NCI-H128 (cell line): ENCODE data around the gene SOX15.

Experiments
- DNase-seq: peaks from one replicate; lab custom pipeline; 2025; ENCODE audit not compliant: unreplicated experiment; lab: John Stamatoyannopoulos, UW

The SOX15 gene

DNA sequence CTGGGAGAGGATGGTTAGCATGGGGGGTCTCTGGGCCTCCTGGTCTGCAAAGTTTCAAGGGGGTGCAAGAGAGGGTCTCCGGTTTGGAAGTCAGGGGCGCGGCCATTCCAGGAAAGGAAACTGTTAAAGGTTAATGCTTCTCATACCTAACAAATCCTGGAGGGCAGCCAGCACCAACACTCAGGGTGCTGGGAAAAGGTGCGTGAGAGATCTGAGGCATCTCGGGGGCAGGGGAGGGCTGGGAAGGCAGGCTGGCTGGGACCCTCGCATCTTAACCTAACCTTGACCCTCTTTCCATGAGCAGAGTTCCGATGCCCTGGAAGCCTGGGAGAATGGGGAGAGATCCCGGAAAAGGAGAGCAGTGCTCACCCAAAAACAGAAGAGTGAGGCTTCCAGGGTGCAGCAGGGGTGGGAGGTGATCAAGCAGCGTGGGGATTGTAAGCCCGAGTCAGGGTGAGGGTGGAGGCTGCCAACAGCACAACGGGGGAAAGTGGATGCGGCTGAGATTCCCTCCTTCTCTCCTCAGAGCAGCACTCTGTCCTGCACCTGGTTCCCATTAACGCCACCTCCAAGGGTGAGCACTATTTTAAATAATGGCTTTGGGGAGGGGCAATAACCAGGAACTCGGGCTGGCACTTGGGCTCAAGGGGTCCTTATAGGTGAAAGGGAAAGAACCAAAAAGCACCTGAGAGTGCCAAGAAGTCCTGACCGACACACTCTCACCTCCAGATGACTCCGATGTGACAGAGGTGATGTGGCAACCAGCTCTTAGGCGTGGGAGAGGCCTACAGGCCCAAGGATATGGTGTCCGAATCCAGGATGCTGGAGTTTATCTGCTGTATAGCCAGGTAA is 30.3 kb downstream of the SOX15 start:
- no peak for DNase-seq

GRCh38 chr17:7558544-7559319 is 31.2 kb downstream of the SOX15 start, which contains the start of gene TNFSF13:
Gene TNFSF13, plus strand, starts transcription at chr17:7558750. Its CDS starts 290 bp downstream, at chr17:7559040.
- DNase-seq = no peak

DNA sequence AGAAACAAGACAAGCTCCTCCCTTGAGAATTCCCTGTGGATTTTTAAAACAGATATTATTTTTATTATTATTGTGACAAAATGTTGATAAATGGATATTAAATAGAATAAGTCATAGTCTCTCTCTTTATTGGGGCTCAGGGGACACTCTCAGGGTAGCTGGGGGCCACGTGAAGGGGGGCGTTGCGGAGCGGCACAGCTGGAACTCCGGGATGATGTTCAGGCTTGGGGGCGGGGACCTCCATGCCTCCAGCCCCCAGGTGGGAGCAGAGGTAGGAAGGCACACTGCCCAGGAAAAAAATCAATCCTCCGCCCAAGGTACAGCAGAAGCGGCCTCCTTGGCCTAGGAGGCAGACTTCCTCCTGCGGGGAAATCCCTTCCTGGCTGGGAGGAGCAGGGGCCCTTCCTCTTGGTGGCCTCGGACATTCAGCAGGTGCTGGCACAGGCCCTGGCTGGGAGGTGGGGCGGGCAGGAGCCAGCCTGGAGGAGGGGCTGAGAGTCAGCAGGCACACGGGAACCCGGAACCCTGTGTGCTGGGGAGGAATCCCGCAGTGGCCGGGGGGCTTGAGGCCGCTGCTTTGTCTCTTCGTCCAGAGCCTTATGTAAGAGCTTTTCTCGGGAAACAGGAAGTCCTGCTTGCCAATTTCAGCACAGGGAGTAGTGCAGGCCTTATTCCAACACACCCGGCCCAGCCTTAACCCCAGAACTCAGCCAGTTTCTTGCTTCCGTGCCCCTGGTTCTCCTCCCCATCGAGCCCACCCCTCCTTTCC is 31.9 kb downstream of the SOX15 start:
- no peak for DNase-seq

DNA sequence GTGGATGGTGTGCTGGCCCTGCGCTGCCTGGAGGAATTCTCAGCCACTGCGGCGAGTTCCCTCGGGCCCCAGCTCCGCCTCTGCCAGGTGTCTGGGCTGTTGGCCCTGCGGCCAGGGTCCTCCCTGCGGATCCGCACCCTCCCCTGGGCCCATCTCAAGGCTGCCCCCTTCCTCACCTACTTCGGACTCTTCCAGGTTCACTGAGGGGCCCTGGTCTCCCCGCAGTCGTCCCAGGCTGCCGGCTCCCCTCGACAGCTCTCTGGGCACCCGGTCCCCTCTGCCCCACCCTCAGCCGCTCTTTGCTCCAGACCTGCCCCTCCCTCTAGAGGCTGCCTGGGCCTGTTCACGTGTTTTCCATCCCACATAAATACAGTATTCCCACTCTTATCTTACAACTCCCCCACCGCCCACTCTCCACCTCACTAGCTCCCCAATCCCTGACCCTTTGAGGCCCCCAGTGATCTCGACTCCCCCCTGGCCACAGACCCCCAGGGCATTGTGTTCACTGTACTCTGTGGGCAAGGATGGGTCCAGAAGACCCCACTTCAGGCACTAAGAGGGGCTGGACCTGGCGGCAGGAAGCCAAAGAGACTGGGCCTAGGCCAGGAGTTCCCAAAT is 32.6 kb downstream of the SOX15 start:
- DNase-seq = no peak

DNA sequence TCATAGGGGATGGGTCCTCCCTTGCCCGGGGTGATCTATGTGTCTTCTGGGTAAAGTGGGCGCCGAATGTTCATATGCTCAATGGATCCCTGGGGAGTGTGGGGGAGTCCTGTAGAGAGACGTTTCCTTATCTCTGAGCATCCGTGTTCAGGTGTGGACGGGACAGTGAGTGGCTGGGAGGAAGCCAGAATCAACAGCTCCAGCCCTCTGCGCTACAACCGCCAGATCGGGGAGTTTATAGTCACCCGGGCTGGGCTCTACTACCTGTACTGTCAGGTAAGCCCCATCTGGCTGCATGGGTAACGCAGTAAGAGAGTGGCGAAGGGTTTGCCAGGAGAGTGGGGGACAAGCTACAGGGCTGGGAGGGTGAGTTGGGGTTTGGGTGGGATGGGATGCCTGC is 33.3 kb downstream of the SOX15 start:
- DNase-seq = no peak

DNA sequence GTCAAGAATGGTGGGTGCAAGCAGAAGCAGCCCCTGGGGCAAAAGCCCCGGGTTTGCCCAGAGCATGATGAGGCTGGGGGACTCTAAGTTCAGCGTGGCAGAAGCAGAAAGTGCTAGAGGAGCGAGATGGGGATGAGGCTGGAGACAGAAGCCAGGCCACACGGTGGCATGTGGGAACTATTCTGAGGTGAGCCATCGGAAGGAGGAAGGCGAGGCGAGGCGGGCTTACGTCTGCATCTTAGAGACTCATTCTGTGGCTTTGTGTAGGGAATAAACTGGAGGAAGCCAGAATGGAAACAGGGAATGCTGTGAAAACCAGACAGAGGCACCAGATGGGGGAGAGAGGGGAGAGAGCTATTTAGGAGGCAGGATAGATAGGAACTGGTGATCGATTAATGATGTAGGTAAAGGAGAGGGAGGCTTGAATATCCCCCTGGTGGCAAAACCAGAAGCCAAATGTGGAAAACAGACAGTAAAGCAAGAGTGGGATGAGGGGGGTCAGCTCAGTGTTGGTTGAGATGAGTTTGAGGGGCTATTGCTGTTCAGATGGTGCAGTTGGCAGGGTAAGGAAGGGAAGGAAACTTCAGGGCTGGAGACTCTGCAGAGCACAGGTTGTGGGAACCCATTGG is 34.5 kb downstream of the SOX15 start:
- no peak for DNase-seq

- no peak for DNase-seq
Observed at GRCh38 chr17:7553356-7553755, 36.5 kb downstream of the SOX15 start.

GRCh38 chr17:7552621-7553051 is 37.3 kb downstream of the SOX15 start:
- DNase-seq = no peak

DNA sequence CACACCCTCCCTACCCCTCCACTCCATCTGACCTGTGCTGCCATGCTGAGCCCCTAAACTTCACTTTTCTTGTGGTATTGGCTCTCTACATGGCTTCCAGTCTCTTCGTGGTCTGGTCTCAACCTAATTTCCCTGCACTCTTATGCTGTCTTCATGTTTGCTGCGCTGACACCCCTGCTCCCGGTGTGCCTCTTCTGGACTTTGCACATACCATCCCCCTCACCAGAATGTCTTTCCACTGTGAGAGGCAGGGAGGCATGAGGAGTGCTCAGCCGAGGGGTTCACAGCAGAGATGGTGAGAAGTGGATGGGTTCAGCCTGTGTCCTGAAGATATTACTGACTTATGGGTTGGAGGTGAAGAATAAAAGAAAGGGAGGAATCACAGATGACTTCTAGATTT is 38.5 kb downstream of the SOX15 start:
- no peak for DNase-seq

DNA sequence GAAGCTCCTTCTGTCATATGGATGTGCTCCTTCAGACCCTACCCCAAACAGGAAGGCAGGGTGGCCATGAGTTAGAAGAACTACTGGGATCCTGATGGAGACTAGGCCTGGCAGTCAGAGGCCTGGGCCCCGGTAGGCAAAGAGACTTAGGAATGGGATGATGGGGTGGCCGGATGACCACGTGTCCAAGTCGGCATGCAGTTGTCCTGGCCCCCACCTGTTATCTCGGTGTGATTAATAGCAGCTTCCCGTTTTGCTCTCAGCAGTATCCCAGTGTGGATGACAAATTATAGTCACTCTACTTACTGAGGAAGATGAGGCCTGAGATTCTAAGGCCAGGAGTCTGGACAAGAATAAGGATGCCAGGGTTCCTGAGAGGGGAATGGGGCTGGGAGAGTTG is 39.5 kb downstream of the SOX15 start:
- DNase-seq = no peak

GRCh38 chr17:7549401-7550055 is 40.4 kb downstream of the SOX15 start:
- DNase-seq = no peak

- DNase-seq = no peak
Observed at GRCh38 chr17:7548585-7549400, 41.1 kb downstream of the SOX15 start, which contains the start of gene TNFSF12. Gene TNFSF12, plus strand, starts transcription at chr17:7549058. Its CDS starts 96 bp downstream, at chr17:7549154.

DNA sequence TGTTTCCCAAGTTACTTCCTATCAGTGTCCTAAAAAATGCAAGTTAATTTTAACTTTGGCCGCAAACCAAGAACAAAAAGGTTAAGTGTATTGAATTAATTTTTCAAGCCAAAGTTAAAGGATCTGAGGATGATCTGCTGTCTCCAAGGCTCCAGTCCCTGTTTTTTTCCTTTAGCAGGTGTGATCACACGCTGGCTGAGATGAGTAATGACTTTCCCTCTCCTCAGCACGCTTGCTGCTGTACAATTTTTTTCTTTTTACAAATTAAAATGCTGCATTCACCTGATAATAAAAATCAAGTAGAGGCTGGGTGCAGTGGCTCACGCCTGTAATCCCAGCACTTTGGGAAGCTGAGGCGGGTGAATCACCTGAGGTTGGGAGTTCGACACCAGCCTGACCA is 45.0 kb downstream of the SOX15 start:
- no peak for DNase-seq

- DNase-seq = no peak
Observed at GRCh38 chr17:7541074-7541621, 48.7 kb downstream of the SOX15 start.

DNA sequence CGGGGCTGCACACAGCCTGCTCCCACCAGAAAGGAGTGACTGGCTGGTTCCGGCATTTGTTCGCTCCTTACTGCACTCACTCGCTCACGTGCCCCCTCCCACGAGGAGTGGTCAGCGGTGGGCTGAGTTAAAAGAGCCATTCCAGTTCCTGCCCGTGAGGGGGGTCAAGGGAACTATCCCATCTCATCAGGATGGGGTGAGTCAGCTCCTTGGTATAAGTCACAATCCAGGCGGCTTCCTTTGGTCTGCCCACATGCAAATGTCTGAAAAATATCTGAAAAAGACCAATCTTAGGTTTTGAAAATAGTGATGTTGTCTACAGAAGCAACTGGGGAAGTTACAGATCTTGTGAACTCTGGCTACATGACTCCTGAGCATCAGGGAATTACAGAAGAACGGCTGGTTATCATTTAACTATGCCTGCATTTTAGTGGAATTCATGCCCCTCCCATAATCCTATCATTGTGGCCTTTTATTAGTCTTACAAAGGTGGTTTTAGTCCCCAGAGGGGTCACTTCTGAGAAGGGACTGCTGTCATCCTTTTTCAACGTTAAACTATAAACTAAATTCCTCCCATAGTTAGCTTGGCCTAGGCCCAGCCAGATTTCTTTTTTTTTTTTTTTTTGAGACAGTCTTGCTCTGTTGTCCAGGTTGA is 50.9 kb downstream of the SOX15 start:
- DNase-seq = no peak
